WTC11 (cell line): ENCODE results near the gene CIB1. TPM values are rescaled to one million over a fixed set of nuclear protein-coding genes. Genes with fewer than 3 reads are reported as not detected.

Experiments used
- ATAC-seq: fragments of 200-7000 bp; cut with Tn5 transposase; 2 replicates; pipeline ENCODE4 v1.10.0; 2021; ENCODE audit warnings: mild to moderate bottlenecking, moderate library complexity
- CTCF ChIA-PET: fragments of 300-600 bp; sonication (Branson Sonifier 250); formaldehyde crosslinking; loops from one replicate; lab custom pipeline; 2021; ENCODE audit warnings: antibody characterized with exemption; lab: Charles Lee
- POLR2A ChIA-PET: fragments of 350-600 bp; sonication (Branson Sonifier 250); formaldehyde crosslinking; loops from one replicate; lab custom pipeline; 2021; ENCODE audit warnings: antibody characterized with exemption; lab: Charles Lee
- DNase-seq: peaks from one replicate; pipeline ENCODE4 v3.0.0; 2021; ENCODE audit warnings: low spot score
- H3K27ac Mint-ChIP-seq: 2 replicates; pipeline ENCODE4 v1.8.0; 2021; ENCODE audit warnings: mixed read lengths
- H3K27me3 Mint-ChIP-seq: 2 replicates; pipeline ENCODE4 v1.8.0; 2021; ENCODE audit warnings: low read depth, mild to moderate bottlenecking, moderate library complexity, mixed read lengths
- H3K36me3 Mint-ChIP-seq: 2 replicates; pipeline ENCODE4 v1.8.0; 2021; ENCODE audit warnings: mixed read lengths
- H3K4me1 Mint-ChIP-seq: 2 replicates; pipeline ENCODE4 v1.8.0; 2022; ENCODE audit warnings: mixed read lengths
- H3K4me3 Mint-ChIP-seq: 2 replicates; pipeline ENCODE4 v1.8.0; 2021; ENCODE audit warnings: mild to moderate bottlenecking, moderate library complexity, mixed read lengths
- H3K9me3 Mint-ChIP-seq: 2 replicates; pipeline ENCODE4 v1.8.0; 2021; ENCODE audit warnings: mixed read lengths
- AR ChIP-seq: fragments of 250-450 bp; sonication (Bioruptor Pico); IDR thresholded peaks from 2 replicates; pipeline ENCODE4 v1.9.0; 2021; ENCODE audit warnings: mild to moderate bottlenecking
- ARID4B ChIP-seq: sonication (generic); formaldehyde crosslinking; IDR thresholded peaks from 2 replicates; pipeline ENCODE4 v1.8.0; 2023; ENCODE audit warnings: missing genetic modification reagents, mild to moderate bottlenecking, borderline replicate concordance
- ERG ChIP-seq: fragments of 250-450 bp; sonication (Bioruptor Pico); IDR thresholded peaks from 2 replicates; pipeline ENCODE4 v1.8.0; 2021; ENCODE audit warnings: mild to moderate bottlenecking
- ESRRA ChIP-seq: sonication (generic); formaldehyde crosslinking; IDR thresholded peaks from 2 replicates; pipeline ENCODE4 v1.8.1; 2022; ENCODE audit warnings: mild to moderate bottlenecking, missing genetic modification reagents, borderline replicate concordance
- HMGXB4 ChIP-seq: sonication (generic); formaldehyde crosslinking; IDR thresholded peaks from 2 replicates; pipeline ENCODE4 v1.8.1; 2023; ENCODE audit warnings: mild to moderate bottlenecking, moderate library complexity, missing genetic modification reagents
- PRDM15 ChIP-seq: sonication (generic); formaldehyde crosslinking; IDR thresholded peaks from 2 replicates; pipeline ENCODE4 v1.8.0; 2022; ENCODE audit warnings: missing genetic modification reagents
- USF1 ChIP-seq: sonication (generic); formaldehyde crosslinking; IDR thresholded peaks from 2 replicates; pipeline ENCODE4 v1.8.0; 2022; ENCODE audit warnings: mild to moderate bottlenecking, missing genetic modification reagents
- USF2 ChIP-seq: sonication (generic); formaldehyde crosslinking; IDR thresholded peaks from 2 replicates; pipeline ENCODE4 v1.8.1; 2023; ENCODE audit warnings: mild to moderate bottlenecking, missing genetic modification reagents, moderate library complexity
- ZSCAN18 ChIP-seq: fragments of 250-450 bp; sonication (Bioruptor Pico); IDR thresholded peaks from 2 replicates; pipeline ENCODE4 v2.1.2; 2022; ENCODE audit warnings: mild to moderate bottlenecking, moderate library complexity
- total RNA-seq: library from RNA; stranded (reverse); gene quantifications from 3 replicates; pipeline ENCODE4 v1.2.3, GENCODE V29; 2021

CIB1 gene
- total RNA-seq, 1 experiment from 2014 or later = 29.6 TPM

- ATAC-seq (peak; percentile 28), DNase-seq (no peak)
- Mint-ChIP-seq H3K27ac (peak overlapping the region; percentile 60), H3K36me3 (peaks cover 4% of the 10 kb centered on the region; the same call in 1 of the 2 replicates), H3K27me3 (no peaks in the 10 kb centered on the region), H3K4me1 (peaks cover 9% of the 10 kb centered on the region), H3K4me3 (no peak overlapping the region), H3K9me3 (no peaks in the 10 kb centered on the region)
- CTCF ChIA-PET = interaction anchor here (1.1 to 6.5 kb wide), 4 partner anchors 10 to 68 kb away, joined by 5 to 62 read pairs (median 9); partner anchors contain the start of genes CIB1, GDPGP1 and SEMA4B
- POLR2A ChIA-PET = no interaction called here
- TF ChIP-seq HMGXB4 (CRISPR knock-in tag) = no peak
- TF ChIP-seq USF2 (CRISPR knock-in tag) = no peak
- no peak for TF ChIP-seq ESRRA (CRISPR knock-in tag)
- no peak for TF ChIP-seq ZSCAN18 (CRISPR knock-in tag)
- no peak for TF ChIP-seq ERG
- TF ChIP-seq ARID4B (CRISPR knock-in tag) = no peak
- no peak for TF ChIP-seq PRDM15
- no peak for TF ChIP-seq AR
- no peak for TF ChIP-seq USF1 (CRISPR knock-in tag)
These were observed 22.1 kb downstream of the CIB1 start for GRCh38 chr15:90211440-90212143.
